K562 (cell line): ENCODE results near the gene NRXN3.

Experiments used
- HMG20A ChIP-seq: fragments of 450-650 bp; formaldehyde crosslinking; conservative IDR thresholded peaks from 2 replicates; pipeline ENCODE4 v1.4.0; 2020; ENCODE audit warnings: mild to moderate bottlenecking, mixed read lengths
- NR1H2 ChIP-seq: sonication (generic); formaldehyde crosslinking; IDR thresholded peaks from 2 replicates; pipeline ENCODE4 v1.4.0; 2020; ENCODE audit warnings: mild to moderate bottlenecking, missing genetic modification reagents

DNA sequence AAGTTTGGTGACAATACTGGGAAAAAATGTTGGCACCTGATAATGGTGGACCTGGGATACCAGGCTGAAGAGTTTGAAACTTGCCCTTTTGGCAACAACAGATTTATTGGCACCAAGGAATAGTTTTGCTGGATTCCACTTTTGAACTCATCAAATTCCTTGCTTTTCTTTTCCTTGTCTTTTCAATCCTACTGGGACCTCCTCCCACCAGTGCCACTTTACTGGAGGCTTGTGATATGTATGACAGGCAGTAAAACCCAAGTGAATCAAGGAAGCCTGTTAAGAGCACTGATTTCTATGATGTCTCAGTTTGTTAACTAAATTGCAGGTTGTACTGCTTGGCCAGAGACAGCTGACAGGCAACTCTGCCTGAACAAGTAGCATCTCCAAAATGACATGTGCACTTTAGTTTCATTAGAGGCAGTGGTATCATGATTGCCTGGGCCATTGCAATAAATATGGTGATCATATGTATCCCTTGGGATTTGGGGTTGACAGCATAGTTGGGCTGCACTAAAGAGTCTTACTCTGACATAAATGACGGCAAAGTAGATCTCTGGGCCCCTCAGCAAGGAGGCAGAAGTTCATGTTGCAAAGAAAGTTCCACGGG is 1475.7 kb downstream of the NRXN3 start:
- TF ChIP-seq NR1H2 (CRISPR knock-in tag) (no peak), HMG20A (CRISPR knock-in tag) (no peak)
